Measurements from ENCODE around the gene STKLD1.

- no peak for TF ChIP-seq TAF1 (IDR thresholded peaks at IDR 0.05; ENCODE audit: low read depth, low read length)
- TF ChIP-seq POLR2A (IDR thresholded peaks at IDR 0.05; ENCODE audit: low read depth, low read length): no peak
Observed at GRCh38 chr9:133367221-133367620, 8.9 kb upstream of the STKLD1 start.

All from GM12891 (cell line).